Right atrium auricular region (tissue), 2 donors: Measurements from ENCODE around the gene ALDH3A1. TPM values are rescaled to one million over a fixed set of nuclear protein-coding genes. Genes with fewer than 3 reads are reported as not detected.

Experiments used
- DNase-seq: peaks from one replicate; pipeline ENCODE4 v3.0.0-alpha.2; 2019; ENCODE audit warnings: low spot score
- H3K27ac ChIP-seq, 2 donors: fragments of 200-600 bp; sonication (generic); 1 replicate in 1 of 2; 2 replicates in 1 of 2; pipeline ENCODE4 v1.5.1; 2016 to 2019
- H3K27me3 ChIP-seq, 2 donors: fragments of 200-600 bp; sonication (generic); one replicate each; pipeline versions ENCODE4 v1.5.1 to v1.6.0; 2017 to 2019
- H3K36me3 ChIP-seq: fragments of 200-600 bp; sonication (generic); one replicate; pipeline ENCODE4 v1.5.1; 2016
- H3K4me1 ChIP-seq, 2 donors: fragments of 200-600 bp; sonication (generic); one replicate each; pipeline versions ENCODE4 v1.5.1 to v1.6.0; 2017 to 2019
- H3K4me3 ChIP-seq, 2 donors: fragments of 200-600 bp; sonication (generic); 1 replicate in 1 of 2; 2 replicates in 1 of 2; pipeline ENCODE4 v1.5.1; 2017 to 2019; ENCODE audit warnings: mild to moderate bottlenecking in 1 of 2, moderate library complexity in 1 of 2
- H3K9me3 ChIP-seq, 2 donors: fragments of 200-600 bp; sonication (generic); one replicate each; pipeline ENCODE4 v1.5.1; 2019
- total RNA-seq, 2 donors: library from RNA; depleted of rRNA; stranded (reverse); fragments of >200 nt; gene quantifications; one replicate each; pipeline ENCODE4 v1.1.0, GENCODE V29; 2016
- TF ChIP-seq, protein P1 (sequence below), 2 donors: fragments of 200-600 bp; sonication (generic); IDR thresholded peaks; one replicate each; pipeline ENCODE4 v1.5.1; 2019; ENCODE audit warnings: antibody characterized with exemption in 2 of 2

The ALDH3A1 gene
- total RNA-seq, 2 donors from 2014 or later = 0.22 to 1.8 TPM

DNA sequence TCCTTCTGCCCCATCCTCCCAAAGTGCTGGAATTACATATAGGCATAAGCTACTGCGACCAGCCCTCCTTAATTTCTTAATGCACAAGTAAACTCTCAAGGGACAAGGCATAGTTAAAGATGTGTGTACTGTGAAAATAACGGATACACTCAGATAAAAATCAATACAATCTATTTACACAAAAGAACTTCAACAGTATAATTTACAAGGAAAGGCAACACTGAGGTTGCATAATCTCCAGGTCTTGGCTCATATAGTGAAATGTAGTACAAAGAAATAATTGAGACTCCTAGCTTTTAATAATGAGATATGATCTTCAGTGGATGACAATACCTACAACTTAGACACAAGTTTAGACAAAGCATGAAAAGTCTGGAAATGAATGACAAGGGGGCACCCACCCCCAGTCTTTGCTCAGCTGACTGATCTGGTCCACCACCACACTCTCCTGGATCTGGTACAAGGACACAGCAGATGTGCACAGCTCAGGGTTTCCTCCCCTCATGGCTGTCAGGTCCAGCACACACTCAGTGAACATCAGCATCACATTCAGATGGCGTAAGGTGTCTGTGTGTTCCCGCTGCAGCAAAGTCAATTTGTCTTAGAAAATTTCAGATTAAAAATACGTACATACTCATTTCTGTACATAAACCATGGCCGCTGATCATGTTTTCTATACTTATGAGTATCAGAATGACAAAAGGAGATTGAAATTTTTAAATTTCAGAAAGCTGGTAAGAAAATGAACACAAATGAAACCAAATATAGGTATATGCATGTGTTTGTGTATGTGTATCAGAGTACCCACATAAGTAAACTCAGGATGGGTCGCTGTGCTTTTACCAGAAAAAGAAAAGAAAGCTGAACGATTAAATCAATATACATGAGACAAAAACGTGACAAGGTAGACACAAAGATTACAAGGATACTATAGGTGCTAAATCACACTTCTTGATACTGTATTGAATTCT is 33.7 kb upstream of the ALDH3A1 start:
- TF ChIP-seq, protein P1, sequence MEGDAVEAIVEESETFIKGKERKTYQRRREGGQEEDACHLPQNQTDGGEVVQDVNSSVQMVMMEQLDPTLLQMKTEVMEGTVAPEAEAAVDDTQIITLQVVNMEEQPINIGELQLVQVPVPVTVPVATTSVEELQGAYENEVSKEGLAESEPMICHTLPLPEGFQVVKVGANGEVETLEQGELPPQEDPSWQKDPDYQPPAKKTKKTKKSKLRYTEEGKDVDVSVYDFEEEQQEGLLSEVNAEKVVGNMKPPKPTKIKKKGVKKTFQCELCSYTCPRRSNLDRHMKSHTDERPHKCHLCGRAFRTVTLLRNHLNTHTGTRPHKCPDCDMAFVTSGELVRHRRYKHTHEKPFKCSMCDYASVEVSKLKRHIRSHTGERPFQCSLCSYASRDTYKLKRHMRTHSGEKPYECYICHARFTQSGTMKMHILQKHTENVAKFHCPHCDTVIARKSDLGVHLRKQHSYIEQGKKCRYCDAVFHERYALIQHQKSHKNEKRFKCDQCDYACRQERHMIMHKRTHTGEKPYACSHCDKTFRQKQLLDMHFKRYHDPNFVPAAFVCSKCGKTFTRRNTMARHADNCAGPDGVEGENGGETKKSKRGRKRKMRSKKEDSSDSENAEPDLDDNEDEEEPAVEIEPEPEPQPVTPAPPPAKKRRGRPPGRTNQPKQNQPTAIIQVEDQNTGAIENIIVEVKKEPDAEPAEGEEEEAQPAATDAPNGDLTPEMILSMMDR (IDR thresholded peaks at IDR 0.05) = no peak
- H3K36me3 ChIP-seq = peaks cover 23% of the 10 kb centered on the region
- H3K4me3 ChIP-seq = no peak overlapping the region

DNA sequence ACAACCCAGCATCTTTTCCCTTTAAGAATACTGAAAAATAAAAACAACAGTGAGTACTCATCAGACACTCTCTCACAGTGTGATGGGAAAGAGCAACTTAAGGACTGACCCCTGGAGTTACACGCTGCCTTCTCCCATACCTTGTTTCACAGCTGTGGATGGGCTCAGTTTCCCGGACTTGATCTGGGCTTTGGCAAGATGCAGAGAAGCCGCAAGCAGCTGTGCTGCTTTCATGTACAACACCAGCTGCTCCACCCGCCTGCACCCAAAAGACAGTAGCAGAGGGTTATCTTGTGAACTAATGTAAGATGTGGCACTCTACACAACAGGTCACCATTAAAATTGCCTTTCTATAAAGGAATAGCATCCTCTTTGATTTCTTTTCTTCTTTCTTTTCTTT is 32.7 kb upstream of the ALDH3A1 start:
- TF ChIP-seq, protein P1 (IDR thresholded peaks at IDR 0.05) = no peak
- no peak overlapping the region for H3K4me3 ChIP-seq
- H3K9me3 ChIP-seq = no peaks in the 10 kb centered on the region
- H3K27ac ChIP-seq = no peak overlapping the region
- H3K4me1 ChIP-seq = no peaks in the 10 kb centered on the region
- DNase-seq = no peak
- no peaks in the 10 kb centered on the region for H3K27me3 ChIP-seq
- peaks cover 32% of the 10 kb centered on the region for H3K36me3 ChIP-seq

More for the DNA sequence above, 33.7 kb upstream of the ALDH3A1 start:
- Histone ChIP-seq H3K4me1 (no peaks in the 10 kb centered on the region), H3K27ac (no peak overlapping the region), H3K27me3 (no peaks in the 10 kb centered on the region), H3K9me3 (no peaks in the 10 kb centered on the region)
- DNase-seq = no peak

DNA sequence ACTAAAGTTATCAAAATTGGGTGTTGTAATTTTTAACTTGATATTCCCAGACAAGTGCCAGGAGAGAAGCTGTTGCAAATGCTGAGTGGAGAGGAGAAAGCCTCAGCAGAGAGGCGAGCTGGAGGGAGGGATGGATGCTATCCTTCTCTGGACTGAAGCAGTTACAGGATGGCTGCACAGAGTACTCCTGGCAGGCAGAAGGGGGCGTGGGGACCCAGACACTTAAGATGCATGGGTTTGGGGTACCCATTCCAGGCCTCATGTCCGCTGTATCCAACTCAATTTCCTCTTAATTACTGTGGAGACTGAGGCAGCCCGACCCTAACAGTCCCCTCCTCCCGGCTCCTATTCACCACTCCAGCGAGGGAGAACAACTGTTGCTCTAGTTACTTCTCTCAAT is 25.4 kb upstream of the ALDH3A1 start:
- H3K36me3 ChIP-seq = peaks cover 29% of the 10 kb centered on the region
- TF ChIP-seq, protein P1 (IDR thresholded peaks at IDR 0.05) = no peak
- H3K9me3 ChIP-seq = no peaks in the 10 kb centered on the region
- H3K27me3 ChIP-seq = no peaks in the 10 kb centered on the region
- no peak overlapping the region for H3K4me3 ChIP-seq
- no peak overlapping the region for H3K27ac ChIP-seq
- peak; percentile 53 for DNase-seq
- no peaks in the 10 kb centered on the region for H3K4me1 ChIP-seq

DNA sequence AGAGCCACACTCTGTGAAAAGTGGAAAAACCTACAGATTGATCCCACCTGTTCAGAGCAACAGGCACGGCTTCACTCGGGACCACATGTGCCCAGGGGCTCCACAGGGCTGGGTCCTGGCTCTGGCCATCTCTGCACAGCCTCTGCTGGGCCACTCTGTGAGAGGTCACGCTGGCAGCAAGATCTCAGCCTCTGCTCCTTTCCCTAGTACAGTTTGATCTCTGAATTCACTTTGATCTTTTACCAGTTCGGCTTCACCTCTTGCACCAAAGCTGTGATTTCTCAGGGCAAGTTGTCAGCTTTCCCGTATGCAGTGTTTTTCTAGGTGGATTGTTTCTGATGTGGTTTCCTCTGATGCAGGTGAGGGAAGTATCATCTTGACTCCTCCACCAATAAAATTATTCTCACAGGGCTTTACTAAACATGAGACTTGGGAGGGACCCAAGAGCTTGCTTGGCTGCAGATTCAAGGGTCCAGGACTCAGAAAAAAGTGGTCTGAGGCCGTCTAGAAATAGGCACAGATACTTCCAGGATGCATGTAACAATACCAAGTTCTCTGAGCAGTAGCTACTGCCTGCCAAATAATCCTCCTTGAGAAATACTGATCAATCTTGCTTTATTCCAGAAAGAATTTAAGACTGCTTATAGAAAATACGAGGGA is 24.0 kb upstream of the ALDH3A1 start:
- Histone ChIP-seq H3K9me3 (no peaks in the 10 kb centered on the region), H3K27ac (no peak overlapping the region), H3K4me3 (no peak overlapping the region), H3K36me3 (peaks cover 23% of the 10 kb centered on the region), H3K4me1 (no peaks in the 10 kb centered on the region), H3K27me3 (no peaks in the 10 kb centered on the region)
- TF ChIP-seq, protein P1 (IDR thresholded peaks at IDR 0.05) = no peak
- DNase-seq = peak; percentile 52

DNA sequence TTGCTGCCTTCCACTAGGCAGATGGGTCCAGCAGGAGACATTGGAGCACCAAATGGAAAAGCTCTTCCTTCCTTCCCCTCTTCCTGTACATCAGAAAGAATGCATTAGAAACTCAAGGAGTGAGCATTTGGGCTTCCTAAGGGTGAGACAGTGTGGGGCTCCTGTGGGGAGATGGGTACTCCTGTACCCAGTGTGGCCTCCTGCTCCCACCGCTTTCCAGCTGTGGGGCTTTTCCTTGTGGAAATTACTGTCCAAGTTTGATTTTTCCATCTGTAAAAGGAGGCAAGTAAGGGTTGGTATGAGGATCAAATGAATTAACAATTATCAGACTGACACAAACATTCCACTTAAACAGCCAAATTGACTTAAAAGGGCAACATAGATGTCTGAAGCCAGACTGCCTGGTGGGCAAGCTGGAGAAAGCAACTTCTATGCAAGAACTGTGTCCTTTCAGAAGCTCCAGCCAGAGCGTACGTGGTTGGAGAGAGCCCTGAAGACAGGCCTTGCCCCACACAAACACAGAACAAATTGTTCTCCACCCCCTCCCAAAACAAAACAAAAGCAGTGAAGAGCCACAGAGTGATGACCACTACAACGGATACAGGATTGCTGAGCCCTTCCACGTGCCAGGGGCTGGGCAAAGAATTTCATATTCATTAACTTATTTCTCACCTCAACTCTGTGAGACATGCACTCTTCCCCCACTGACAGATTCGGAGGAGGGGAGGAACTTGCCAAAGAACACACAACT is 23.1 kb upstream of the ALDH3A1 start:
- Histone ChIP-seq H3K4me3 (no peak overlapping the region), H3K27ac (no peak overlapping the region), H3K4me1 (no peaks in the 10 kb centered on the region), H3K27me3 (no peaks in the 10 kb centered on the region), H3K36me3 (peaks cover 14% of the 10 kb centered on the region), H3K9me3 (no peaks in the 10 kb centered on the region)
- peak; percentile 57 for DNase-seq
- TF ChIP-seq, protein P1 (IDR thresholded peaks at IDR 0.05) = no peak
